Measurements from ENCODE around the gene HARS1.

- TF ChIP-seq CTCF (IDR thresholded peaks at IDR 0.05) (no peak), POLR2A (IDR thresholded peaks at IDR 0.05) (no peak)
Observed at GRCh38 chr5:140673187-140673976, 17.8 kb downstream of the HARS1 start, which contains the start of gene DND1.

Data from ovary (tissue), 3 donors.